NT2/D1 (cell line): ENCODE results near the gene BEGAIN.

Experiments
- DNase-seq: peaks from one replicate; pipeline ENCODE4 v3.0.0-alpha.2; 2011; ENCODE audit warnings: low read depth, low spot score
- H3K27me3 ChIP-seq: 2 replicates; pipeline ENCODE4 v1.6.0; 2011; ENCODE audit warnings: mild to moderate bottlenecking; ENCODE audit not compliant: insufficient read length, insufficient read depth
- H3K36me3 ChIP-seq: 2 replicates; pipeline ENCODE4 v1.6.1; 2011; ENCODE audit warnings: mild to moderate bottlenecking, low read length, mixed read lengths; ENCODE audit not compliant: insufficient read depth, insufficient read length
- H3K4me1 ChIP-seq: 2 replicates; pipeline ENCODE4 v1.5.1; 2011; ENCODE audit not compliant: insufficient read depth, insufficient read length
- H3K4me3 ChIP-seq: 2 replicates; pipeline ENCODE4 v1.5.1; 2011; ENCODE audit warnings: low read depth; ENCODE audit not compliant: insufficient read length
- H3K9ac ChIP-seq: 2 replicates; pipeline ENCODE4 v1.6.0; 2011; ENCODE audit warnings: low read depth; ENCODE audit not compliant: insufficient read length
- H3K9me3 ChIP-seq: 2 replicates; pipeline ENCODE4 v1.5.1; 2011; ENCODE audit warnings: mild to moderate bottlenecking, low read length; ENCODE audit not compliant: insufficient read depth
- SUZ12 ChIP-seq: IDR thresholded peaks from 2 replicates; pipeline ENCODE4 v1.6.1; 2011; ENCODE audit not compliant: insufficient read length, insufficient read depth; ENCODE audit errors: extremely low read depth
- YY1 ChIP-seq: IDR thresholded peaks from 2 replicates; pipeline ENCODE4 v1.6.1; 2011; ENCODE audit not compliant: insufficient read length, insufficient read depth
- ZNF274 ChIP-seq: IDR thresholded peaks from 2 replicates; pipeline ENCODE4 v1.6.1; 2011; ENCODE audit warnings: mild to moderate bottlenecking, low read depth, low read length

The BEGAIN gene

GRCh38 chr14:100583245-100583644 lies 4.0 kb downstream of the BEGAIN start:
- Histone ChIP-seq H3K4me3 (no peak overlapping the region), H3K9ac (no peak overlapping the region), H3K27me3 (peaks cover 43% of the 10 kb centered on the region), H3K36me3 (no peaks in the 10 kb centered on the region), H3K4me1 (peaks cover 5% of the 10 kb centered on the region), H3K9me3 (no peaks in the 10 kb centered on the region)
- DNase-seq: no peak
- TF ChIP-seq SUZ12: no peak
- no peak for TF ChIP-seq ZNF274
- no peak for TF ChIP-seq YY1

DNA sequence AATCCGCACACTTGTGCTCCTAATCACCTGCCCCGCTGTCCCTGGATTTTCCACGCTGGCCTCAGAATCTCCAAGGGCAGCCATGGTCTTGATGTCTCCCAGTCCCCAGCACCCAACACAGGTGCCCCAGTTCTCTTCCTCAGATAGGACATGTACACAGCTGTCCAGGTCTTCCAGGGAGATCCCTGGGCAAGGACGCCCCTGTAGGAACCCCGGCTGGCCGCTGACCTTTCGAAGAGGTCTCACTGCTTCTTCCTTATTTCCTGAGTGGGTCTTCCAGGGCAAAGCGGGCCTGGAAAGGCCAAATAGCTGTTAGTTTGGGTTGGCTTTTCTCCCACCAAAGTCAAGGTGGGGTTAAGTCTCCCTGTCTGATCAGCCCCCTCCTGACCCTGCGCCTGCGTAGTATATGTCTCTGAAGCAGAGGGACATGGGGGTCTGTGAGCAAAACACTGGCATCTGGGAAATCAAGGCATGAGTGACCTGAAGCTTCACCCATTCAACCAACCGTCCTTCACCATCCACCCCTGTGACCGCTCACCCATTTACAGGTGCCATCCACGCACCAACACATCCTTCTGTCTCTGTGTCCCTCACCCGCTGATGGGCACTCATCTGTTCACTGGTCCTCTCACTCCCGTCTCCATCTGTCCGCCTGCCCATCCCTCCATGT lies 4.6 kb downstream of the BEGAIN start:
- no peak overlapping the region for H3K9ac ChIP-seq
- peaks cover 36% of the 10 kb centered on the region for H3K27me3 ChIP-seq
- H3K4me3 ChIP-seq: no peak overlapping the region
- H3K36me3 ChIP-seq: no peaks in the 10 kb centered on the region
- DNase-seq: no peak
- peaks cover under 1% of the 10 kb centered on the region for H3K4me1 ChIP-seq
- no peaks in the 10 kb centered on the region for H3K9me3 ChIP-seq
- no peak for TF ChIP-seq YY1
- no peak for TF ChIP-seq ZNF274
- TF ChIP-seq SUZ12: no peak

DNA sequence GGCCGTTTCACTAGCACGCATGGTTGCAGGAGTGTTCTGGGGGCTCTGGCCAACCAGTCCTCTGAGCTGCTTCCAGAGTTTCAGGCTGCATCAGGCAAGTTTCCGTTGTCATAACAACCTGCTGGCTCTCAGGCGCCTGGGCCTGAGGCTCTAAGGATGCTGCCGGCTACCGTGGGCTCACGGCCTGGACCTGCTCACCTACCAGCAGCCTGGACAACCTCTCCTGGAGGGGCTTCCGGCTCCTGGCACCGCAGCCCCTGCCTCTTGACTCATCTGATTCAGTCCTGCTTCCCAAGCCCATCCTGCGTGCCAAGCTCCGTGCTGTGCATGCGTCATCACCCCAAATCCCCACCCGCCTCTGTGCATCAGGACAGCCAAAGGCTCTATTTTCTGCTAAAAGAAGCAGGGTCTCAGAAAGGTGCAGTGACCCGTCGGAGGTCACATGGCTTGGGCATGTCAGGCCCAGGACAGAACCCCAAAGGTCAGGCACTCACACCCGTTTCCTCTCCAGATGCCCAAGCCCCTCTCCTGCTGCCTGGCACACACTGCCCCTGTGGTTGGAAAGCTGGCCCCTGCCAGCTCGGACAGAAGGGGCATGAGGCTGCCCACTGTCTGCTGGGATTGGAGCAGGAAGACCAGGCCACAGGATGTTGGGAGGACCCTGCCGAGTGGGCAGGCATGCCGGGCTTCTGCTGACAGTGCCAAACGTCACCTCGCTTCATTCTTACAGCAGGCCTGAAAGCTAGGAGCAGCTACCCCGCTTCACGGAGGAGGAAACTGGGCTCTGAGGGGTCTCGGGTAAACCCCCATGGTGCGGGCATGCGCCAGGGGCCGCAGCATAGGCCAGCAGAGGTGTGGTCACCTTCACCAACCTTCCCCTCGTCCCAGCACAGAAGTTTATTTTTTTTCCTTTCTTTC lies 5.7 kb downstream of the BEGAIN start:
- Histone ChIP-seq H3K27me3 (peaks cover 29% of the 10 kb centered on the region), H3K9me3 (no peaks in the 10 kb centered on the region), H3K4me1 (no peaks in the 10 kb centered on the region), H3K4me3 (no peak overlapping the region), H3K36me3 (no peaks in the 10 kb centered on the region), H3K9ac (no peak overlapping the region)
- DNase-seq: no peak
- TF ChIP-seq SUZ12 (no peak), ZNF274 (no peak), YY1 (no peak)

- DNase-seq: no peak
- Histone ChIP-seq H3K27me3 (peaks cover 20% of the 10 kb centered on the region), H3K4me3 (no peak overlapping the region), H3K9ac (no peak overlapping the region), H3K4me1 (no peaks in the 10 kb centered on the region), H3K9me3 (no peaks in the 10 kb centered on the region), H3K36me3 (no peaks in the 10 kb centered on the region)
- TF ChIP-seq ZNF274 (no peak), YY1 (no peak), SUZ12 (no peak)
Observed at GRCh38 chr14:100580316-100581227, 6.6 kb downstream of the BEGAIN start.

- Histone ChIP-seq H3K4me3 (no peak overlapping the region), H3K36me3 (no peaks in the 10 kb centered on the region), H3K27me3 (peaks cover 5% of the 10 kb centered on the region), H3K9ac (no peak overlapping the region), H3K4me1 (no peaks in the 10 kb centered on the region), H3K9me3 (no peaks in the 10 kb centered on the region)
- DNase-seq: no peak
- TF ChIP-seq ZNF274 (no peak), YY1 (no peak), SUZ12 (no peak)
Observed at GRCh38 chr14:100578552-100578951, 8.7 kb downstream of the BEGAIN start.

DNA sequence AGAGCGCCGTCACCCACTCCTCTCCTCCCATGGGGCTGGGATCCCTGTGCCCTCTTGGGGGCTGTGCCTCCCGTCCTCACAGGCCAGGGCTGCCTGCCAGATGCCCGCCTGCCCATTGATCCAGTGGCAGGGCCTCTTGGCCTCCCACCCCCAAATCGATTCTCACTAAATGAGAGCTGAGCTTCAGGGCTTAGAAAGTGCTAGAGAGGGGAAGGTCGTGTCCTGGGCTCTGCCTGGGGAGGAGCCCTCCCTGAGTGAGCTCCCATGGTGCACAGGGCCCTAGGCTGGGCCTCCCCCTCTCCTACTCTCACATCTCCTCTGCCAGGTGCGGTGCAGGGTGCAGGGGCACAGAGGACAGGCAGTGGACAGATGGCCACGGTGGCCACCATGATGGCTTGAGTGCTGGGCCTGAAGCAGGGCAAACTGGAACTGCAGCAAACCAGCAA lies 9.2 kb downstream of the BEGAIN start:
- no peak for DNase-seq
- H3K9me3 ChIP-seq: no peaks in the 10 kb centered on the region
- H3K4me1 ChIP-seq: no peaks in the 10 kb centered on the region
- H3K36me3 ChIP-seq: no peaks in the 10 kb centered on the region
- H3K27me3 ChIP-seq: peaks cover 1% of the 10 kb centered on the region
- H3K4me3 ChIP-seq: no peak overlapping the region
- TF ChIP-seq YY1: no peak
- TF ChIP-seq SUZ12: no peak
- no peak for TF ChIP-seq ZNF274
- H3K9ac ChIP-seq: no peak overlapping the region
